ENCODE data around the gene TSPYL1. TPM values are rescaled to one million over a fixed set of nuclear protein-coding genes. Genes with fewer than 3 reads are reported as not detected.

The TSPYL1 gene
- total and polyA plus RNA-seq, 9 of the 15 experiments (the other 6 are each of a cell fraction or from before 2014, with no cell fraction given): 23.1 to 56.8 (median 37.9) TPM

DNA sequence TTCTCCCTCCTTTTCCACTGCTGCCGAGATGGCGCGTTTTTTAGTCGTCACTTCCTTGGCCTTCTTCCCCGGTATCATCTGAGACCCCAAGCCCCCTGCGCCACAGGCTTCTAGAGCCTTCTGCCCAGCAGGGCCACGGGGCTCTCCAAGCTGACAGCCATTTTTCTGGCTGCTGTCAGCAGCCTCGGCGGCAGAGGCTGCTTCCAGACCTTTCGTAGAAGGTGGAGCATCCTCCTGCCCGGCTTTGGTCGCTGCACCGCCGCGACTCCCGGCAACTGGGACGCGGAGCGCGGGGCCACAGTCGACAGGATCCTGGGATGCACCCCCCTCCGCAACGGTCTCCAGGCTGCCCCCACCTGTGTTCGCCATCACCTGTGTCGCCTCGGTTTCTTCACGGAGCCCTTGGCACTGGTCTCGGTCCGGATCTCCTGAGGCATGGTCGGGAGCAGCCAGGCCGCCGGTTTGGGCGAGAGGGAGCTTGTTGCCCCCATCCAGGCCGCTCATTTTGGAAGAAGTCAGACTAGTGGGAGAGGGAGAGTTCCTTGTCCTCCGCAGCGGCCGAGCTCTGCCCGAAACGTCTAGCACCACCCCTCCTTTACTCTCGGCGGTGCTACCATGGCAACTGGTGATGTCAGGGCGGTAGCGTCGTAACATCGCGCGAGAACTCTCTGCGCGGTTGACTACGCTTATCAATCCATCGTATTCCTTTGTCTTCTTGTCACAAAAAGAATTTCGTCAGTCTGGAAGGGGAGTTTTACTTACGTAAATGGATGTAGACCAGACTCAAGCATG lies 26.0 kb downstream of the TSPYL1 start, which contains the start of gene TSPYL4 (continued):
- TF ChIP-seq FOXM1 (IDR thresholded peaks at IDR 0.05; ENCODE audit: low read depth) (no peak), FOXM1 (CRISPR knock-in tag; IDR thresholded peaks at IDR 0.05; ENCODE audit: low read depth) (0 out of 2 replicates have a peak, but pooled peaks have one; percentile 53), STAT5A (IDR thresholded peaks at IDR 0.05; ENCODE audit: borderline replicate concordance, low read length) (no peak), PYGO2 (tag; IDR thresholded peaks at IDR 0.05) (no peak), BCL6 (CRISPR knock-in tag; IDR thresholded peaks at IDR 0.05) (no peak), ZNF146 (CRISPR knock-in tag; IDR thresholded peaks at IDR 0.05; ENCODE audit: unreplicated experiment) (no peak), ZNF253 (CRISPR knock-in tag; conservative IDR thresholded peaks at IDR 0.05) (no peak), SPI1 (IDR thresholded peaks at IDR 0.05; ENCODE audit: borderline replicate concordance, low read depth, low read length) (no peak), SIN3A (IDR thresholded peaks at IDR 0.05; ENCODE audit: borderline replicate concordance in 2 of 2, control insufficient read depth in 1 of 2, low read depth in 2 of 2, low read length in 2 of 2) (0 out of 4 replicates have a peak, but pooled peaks of 1 of the 2 experiments have one; percentile 13), ZNF274 (IDR thresholded peaks at IDR 0.05; ENCODE audit: borderline replicate concordance, low read depth, low read length) (no peak), PURB (CRISPR knock-in tag; IDR thresholded peaks at IDR 0.05; ENCODE audit: low read depth) (no peak), ZNF699 (CRISPR knock-in tag; IDR thresholded peaks at IDR 0.05; ENCODE audit: insufficient replicate concordance) (no peak), RBFOX2 (IDR thresholded peaks at IDR 0.05; ENCODE audit: low read depth, low read length) (peak; percentile 70), NRF1 (conservative IDR thresholded peaks at IDR 0.05 in 1 of 2, IDR thresholded peaks at IDR 0.05 in 1 of 2) (peak; percentile 77 to 80), SREBF2 (CRISPR knock-in tag; IDR thresholded peaks at IDR 0.05) (no peak), ZNF830 (CRISPR knock-in tag; IDR thresholded peaks at IDR 0.05) (no peak), YY1 (IDR thresholded peaks at IDR 0.05; ENCODE audit: borderline replicate concordance in 1 of 3, control insufficient read depth in 1 of 3, extremely low read depth in 1 of 3, insufficient read depth in 3 of 3, insufficient read length in 1 of 3, insufficient replicate concordance in 2 of 3, low read depth in 1 of 3, low read length in 2 of 3) (peak in 1 of 3 experiments; percentile 42), ASH1L (IDR thresholded peaks at IDR 0.05; ENCODE audit: borderline replicate concordance, low read depth, partially characterized antibody) (no peak), SP1 (CRISPR knock-in tag; IDR thresholded peaks at IDR 0.05) (no peak), JUND (IDR thresholded peaks at IDR 0.05; ENCODE audit: borderline replicate concordance, low read depth, low read length) (peak; percentile 62; the same call in 1 of the 2 replicates), JUND (tag; IDR thresholded peaks at IDR 0.05; ENCODE audit: borderline replicate concordance, low read depth, low read length) (peak; percentile 67; the same call in 2 of the 3 replicates), FOXP1 (CRISPR knock-in tag; IDR thresholded peaks at IDR 0.05) (peak; percentile 47; the same call in 1 of the 2 replicates), CEBPB (tag; IDR thresholded peaks at IDR 0.05) (peak; percentile 76), NEUROD1 (IDR thresholded peaks at IDR 0.05; ENCODE audit: borderline replicate concordance, low read depth, low read length, partially characterized antibody) (peak; percentile 48), ZNF324 (CRISPR knock-in tag; IDR thresholded peaks at IDR 0.05) (no peak)
- TF ChIP-seq, protein P1, sequence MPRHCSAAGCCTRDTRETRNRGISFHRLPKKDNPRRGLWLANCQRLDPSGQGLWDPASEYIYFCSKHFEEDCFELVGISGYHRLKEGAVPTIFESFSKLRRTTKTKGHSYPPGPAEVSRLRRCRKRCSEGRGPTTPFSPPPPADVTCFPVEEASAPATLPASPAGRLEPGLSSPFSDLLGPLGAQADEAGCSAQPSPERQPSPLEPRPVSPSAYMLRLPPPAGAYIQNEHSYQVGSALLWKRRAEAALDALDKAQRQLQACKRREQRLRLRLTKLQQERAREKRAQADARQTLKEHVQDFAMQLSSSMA (CRISPR knock-in tag; IDR thresholded peaks at IDR 0.05): no peak
- TF ChIP-seq, protein P2, sequence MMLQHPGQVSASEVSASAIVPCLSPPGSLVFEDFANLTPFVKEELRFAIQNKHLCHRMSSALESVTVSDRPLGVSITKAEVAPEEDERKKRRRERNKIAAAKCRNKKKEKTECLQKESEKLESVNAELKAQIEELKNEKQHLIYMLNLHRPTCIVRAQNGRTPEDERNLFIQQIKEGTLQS (IDR thresholded peaks at IDR 0.05): peak; percentile 76
- TF ChIP-seq, protein P2 (CRISPR knock-in tag; conservative IDR thresholded peaks at IDR 0.05): no peak

Measured in K562 (cell line).